Panc1 (cell line): ENCODE data around the gene KLF6. TPM values are rescaled to one million over a fixed set of nuclear protein-coding genes. Genes with fewer than 3 reads are reported as not detected.

Experiments used
- ATAC-seq: fragments of 200-7000 bp; cut with Tn5 transposase; 2 replicates; pipeline ENCODE4 v1.9.1; 2020; ENCODE audit warnings: mild to moderate bottlenecking, moderate library complexity
- BruUV-seq: library from RNA; stranded (reverse); fragments of 400-500 nt; replicated peaks from 2 replicates; lab custom pipeline; 2021; lab: Mats Ljungman, UMichigan
- CTCF ChIA-PET: fragments of 300-600 bp; sonication (Branson Sonifier 250); formaldehyde crosslinking; loops from one replicate; lab custom pipeline; 2022; ENCODE audit warnings: antibody characterized with exemption; lab: Charles Lee
- POLR2A ChIA-PET: fragments of 300-600 bp; sonication (Branson Sonifier 250); formaldehyde crosslinking; loops from one replicate; lab custom pipeline; 2022; ENCODE audit warnings: antibody characterized with exemption; lab: Charles Lee
- DNase-seq: peaks from one replicate; pipeline ENCODE4 v3.0.0-alpha.2; 2010; ENCODE audit warnings: low read depth, low spot score
- H3K27ac ChIP-seq: 2 replicates; pipeline ENCODE4 v1.5.1; 2011; ENCODE audit warnings: mild to moderate bottlenecking, low read length, inconsistent platforms
- H3K27me3 ChIP-seq: fragments of 200-500 bp; sonication (Bioruptor generic); 2 replicates; pipeline ENCODE4 v1.6.0; 2014; ENCODE audit warnings: low read length, inconsistent platforms; ENCODE audit not compliant: control insufficient read depth, insufficient read depth
- H3K36me3 ChIP-seq: fragments of 200-500 bp; sonication (Bioruptor generic); 2 replicates; pipeline ENCODE4 v1.5.1; 2014; ENCODE audit warnings: inconsistent platforms, mild to moderate bottlenecking, low read length, moderate library complexity; ENCODE audit not compliant: control insufficient read depth, insufficient read depth
- H3K4me1 ChIP-seq: 2 replicates; pipeline ENCODE4 v1.5.1; 2011; ENCODE audit warnings: inconsistent platforms, mild to moderate bottlenecking, low read length, moderate library complexity; ENCODE audit not compliant: control insufficient read depth, insufficient read depth
- H3K4me3 ChIP-seq, 2 experiments: 2 replicates each; pipeline ENCODE4 v1.5.1; 2011 to 2012; ENCODE audit warnings: low read depth in 2 of 2, low read length in 2 of 2, mild to moderate bottlenecking in 2 of 2, inconsistent platforms in 1 of 2, moderate library complexity in 1 of 2
- H3K9me3 ChIP-seq: fragments of 200-500 bp; sonication (Bioruptor generic); 2 replicates; pipeline ENCODE4 v1.5.1; 2014; ENCODE audit warnings: low read depth, mild to moderate bottlenecking, inconsistent platforms, low read length, moderate library complexity; ENCODE audit not compliant: control insufficient read depth, insufficient read depth
- POLR2AphosphoS5 ChIP-seq: IDR thresholded peaks from 2 replicates; pipeline ENCODE4 v1.6.1; 2012; ENCODE audit warnings: mild to moderate bottlenecking, low read depth, low read length, moderate library complexity
- SIN3A ChIP-seq: IDR thresholded peaks from 2 replicates; pipeline ENCODE4 v1.6.1; 2012; ENCODE audit warnings: low read depth, mild to moderate bottlenecking, low read length, moderate library complexity, borderline replicate concordance; ENCODE audit not compliant: insufficient read depth
- TCF7L2 ChIP-seq: IDR thresholded peaks from 2 replicates; pipeline ENCODE4 v1.6.1; 2011; ENCODE audit warnings: mild to moderate bottlenecking, low read depth, low read length, inconsistent platforms
- in situ Hi-C: cut with HindIII; loops from 2 replicates; pipeline ENCODE4 v1.10.0; 2016; ENCODE audit warnings: low sequenced_read_pairs, low pct_unique_long_range_greater_than_20kb
- intact Hi-C: fragments of 100-400 bp; cut with micrococcal nuclease; formaldehyde crosslinking; loops from one replicate; pipeline ENCODE4 v1.10.0; 2022; ENCODE audit not compliant: unreplicated experiment
- total RNA-seq: library from RNA; stranded (reverse); gene quantifications from one replicate; pipeline ENCODE4 v1.2.1, GENCODE V29; 2021; ENCODE audit not compliant: unreplicated experiment
- TF ChIP-seq, protein P1 (sequence below): fragments of 450-650 bp; IDR thresholded peaks from 2 replicates; pipeline ENCODE4 v1.5.1; 2017; ENCODE audit warnings: mild to moderate bottlenecking
- TF ChIP-seq, protein P2 (sequence below), 2 experiments: IDR thresholded peaks; 2 replicates each; pipeline ENCODE4 v1.6.1; 2011 to 2012; ENCODE audit warnings: low read depth in 2 of 2, control low read depth in 1 of 2, low read length in 1 of 2, mild to moderate bottlenecking in 1 of 2, moderate library complexity in 1 of 2; ENCODE audit not compliant: insufficient read depth in 1 of 2

The KLF6 gene
- total RNA-seq, 1 experiment from 2014 or later = 177 TPM

DNA sequence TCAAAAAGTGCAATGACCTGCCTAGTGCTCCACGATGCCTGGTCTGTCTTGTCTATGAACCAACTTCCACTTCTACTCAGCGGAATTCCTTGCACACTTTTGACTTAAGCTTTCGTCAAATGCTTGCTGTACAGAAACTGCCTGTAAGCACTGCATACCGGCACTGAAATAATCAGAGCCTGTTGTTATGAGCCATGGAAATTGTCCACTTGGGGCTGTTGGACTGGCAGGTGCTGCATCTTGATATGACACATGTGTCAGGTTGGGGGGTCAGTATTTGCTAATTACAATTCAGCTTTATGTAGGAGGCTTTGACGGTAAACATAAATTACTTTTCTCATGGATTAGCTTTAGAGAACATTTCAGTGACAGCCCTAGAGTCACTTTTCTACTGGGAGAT, 32.0 kb upstream of the KLF6 start:
- ChIA-PET CTCF (no interaction called here), POLR2A (no interaction called here)
- no peak for DNase-seq
- no peak for ATAC-seq
- no peaks in the 10 kb centered on the region for H3K27me3 ChIP-seq
- H3K9me3 ChIP-seq = peaks cover 6% of the 10 kb centered on the region; the same call in 1 of the 2 replicates
- in situ Hi-C loops (no loop called here), intact Hi-C loops (no loop called here)
- peaks cover 4% of the 10 kb centered on the region for H3K4me1 ChIP-seq
- TF ChIP-seq, protein P1, sequence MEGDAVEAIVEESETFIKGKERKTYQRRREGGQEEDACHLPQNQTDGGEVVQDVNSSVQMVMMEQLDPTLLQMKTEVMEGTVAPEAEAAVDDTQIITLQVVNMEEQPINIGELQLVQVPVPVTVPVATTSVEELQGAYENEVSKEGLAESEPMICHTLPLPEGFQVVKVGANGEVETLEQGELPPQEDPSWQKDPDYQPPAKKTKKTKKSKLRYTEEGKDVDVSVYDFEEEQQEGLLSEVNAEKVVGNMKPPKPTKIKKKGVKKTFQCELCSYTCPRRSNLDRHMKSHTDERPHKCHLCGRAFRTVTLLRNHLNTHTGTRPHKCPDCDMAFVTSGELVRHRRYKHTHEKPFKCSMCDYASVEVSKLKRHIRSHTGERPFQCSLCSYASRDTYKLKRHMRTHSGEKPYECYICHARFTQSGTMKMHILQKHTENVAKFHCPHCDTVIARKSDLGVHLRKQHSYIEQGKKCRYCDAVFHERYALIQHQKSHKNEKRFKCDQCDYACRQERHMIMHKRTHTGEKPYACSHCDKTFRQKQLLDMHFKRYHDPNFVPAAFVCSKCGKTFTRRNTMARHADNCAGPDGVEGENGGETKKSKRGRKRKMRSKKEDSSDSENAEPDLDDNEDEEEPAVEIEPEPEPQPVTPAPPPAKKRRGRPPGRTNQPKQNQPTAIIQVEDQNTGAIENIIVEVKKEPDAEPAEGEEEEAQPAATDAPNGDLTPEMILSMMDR = no peak
- TF ChIP-seq POLR2AphosphoS5 (no peak), SIN3A (no peak), TCF7L2 (no peak)
- TF ChIP-seq, protein P2, sequence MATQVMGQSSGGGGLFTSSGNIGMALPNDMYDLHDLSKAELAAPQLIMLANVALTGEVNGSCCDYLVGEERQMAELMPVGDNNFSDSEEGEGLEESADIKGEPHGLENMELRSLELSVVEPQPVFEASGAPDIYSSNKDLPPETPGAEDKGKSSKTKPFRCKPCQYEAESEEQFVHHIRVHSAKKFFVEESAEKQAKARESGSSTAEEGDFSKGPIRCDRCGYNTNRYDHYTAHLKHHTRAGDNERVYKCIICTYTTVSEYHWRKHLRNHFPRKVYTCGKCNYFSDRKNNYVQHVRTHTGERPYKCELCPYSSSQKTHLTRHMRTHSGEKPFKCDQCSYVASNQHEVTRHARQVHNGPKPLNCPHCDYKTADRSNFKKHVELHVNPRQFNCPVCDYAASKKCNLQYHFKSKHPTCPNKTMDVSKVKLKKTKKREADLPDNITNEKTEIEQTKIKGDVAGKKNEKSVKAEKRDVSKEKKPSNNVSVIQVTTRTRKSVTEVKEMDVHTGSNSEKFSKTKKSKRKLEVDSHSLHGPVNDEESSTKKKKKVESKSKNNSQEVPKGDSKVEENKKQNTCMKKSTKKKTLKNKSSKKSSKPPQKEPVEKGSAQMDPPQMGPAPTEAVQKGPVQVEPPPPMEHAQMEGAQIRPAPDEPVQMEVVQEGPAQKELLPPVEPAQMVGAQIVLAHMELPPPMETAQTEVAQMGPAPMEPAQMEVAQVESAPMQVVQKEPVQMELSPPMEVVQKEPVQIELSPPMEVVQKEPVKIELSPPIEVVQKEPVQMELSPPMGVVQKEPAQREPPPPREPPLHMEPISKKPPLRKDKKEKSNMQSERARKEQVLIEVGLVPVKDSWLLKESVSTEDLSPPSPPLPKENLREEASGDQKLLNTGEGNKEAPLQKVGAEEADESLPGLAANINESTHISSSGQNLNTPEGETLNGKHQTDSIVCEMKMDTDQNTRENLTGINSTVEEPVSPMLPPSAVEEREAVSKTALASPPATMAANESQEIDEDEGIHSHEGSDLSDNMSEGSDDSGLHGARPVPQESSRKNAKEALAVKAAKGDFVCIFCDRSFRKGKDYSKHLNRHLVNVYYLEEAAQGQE (IDR thresholded peaks at IDR 0.05; ENCODE audit: insufficient read depth in 1 of 2, low read depth in 2 of 2, low read length in 1 of 2) = no peak
- no peak overlapping the region for H3K4me3 ChIP-seq
- peak overlapping the region; percentile 73 for H3K27ac ChIP-seq
- no TSS peak for BruUV-seq
- no peaks in the 10 kb centered on the region for H3K36me3 ChIP-seq

DNA sequence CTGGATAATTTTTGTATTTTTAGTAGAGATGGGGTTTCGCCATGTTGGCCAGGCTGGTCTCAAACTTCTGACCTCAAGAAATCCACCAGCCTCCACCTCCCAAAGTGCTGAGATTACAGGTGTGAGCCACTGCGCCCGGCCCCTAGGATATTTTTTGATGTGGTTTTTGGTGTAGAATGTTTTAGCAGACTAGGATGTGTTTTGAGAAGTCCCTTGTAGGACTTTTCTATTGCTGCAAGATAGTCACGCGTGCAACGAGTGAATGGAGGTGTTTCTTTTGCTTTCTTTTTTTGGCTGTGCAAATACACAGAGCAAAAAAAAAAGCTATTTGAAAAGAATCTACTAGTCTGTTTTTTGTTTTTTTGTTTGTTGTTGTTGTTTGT, 29.8 kb upstream of the KLF6 start:
- Histone ChIP-seq H3K27me3 (no peaks in the 10 kb centered on the region), H3K4me1 (peaks cover 24% of the 10 kb centered on the region), H3K27ac (peak overlapping the region; percentile 73; the same call in 1 of the 2 replicates), H3K4me3 (no peak overlapping the region), H3K36me3 (no peaks in the 10 kb centered on the region), H3K9me3 (peaks cover 6% of the 10 kb centered on the region; the same call in 1 of the 2 replicates)
- CTCF ChIA-PET = no interaction called here
- BruUV-seq = no TSS peak
- TF ChIP-seq, protein P1 = no peak
- no peak for TF ChIP-seq TCF7L2
- TF ChIP-seq SIN3A = no peak
- TF ChIP-seq POLR2AphosphoS5 = no peak
- TF ChIP-seq, protein P2 (IDR thresholded peaks at IDR 0.05; ENCODE audit: insufficient read depth in 1 of 2, low read depth in 2 of 2, low read length in 1 of 2) = no peak
- no peak for ATAC-seq
- POLR2A ChIA-PET = no interaction called here
- in situ Hi-C loops = no loop called here
- intact Hi-C loops = no loop called here
- no peak for DNase-seq
